GM23338 (cell line): Measurements from ENCODE around the gene CDC14B. TPM values are rescaled to one million over a fixed set of nuclear protein-coding genes. Genes with fewer than 3 reads are reported as not detected.

ENCODE experiments used
- ATAC-seq: fragments of 200-7000 bp; cut with Tn5 transposase; 3 replicates; pipeline ENCODE4 v1.9.1; 2020
- DNase-seq: peaks from one replicate; pipeline ENCODE4 v3.0.0-alpha.2; 2015; ENCODE audit warnings: low spot score
- H2AFZ ChIP-seq: fragments of 200-600 bp; sonication (generic); 2 replicates; pipeline ENCODE4 v1.8.0; 2016; ENCODE audit warnings: antibody characterized with exemption, mild to moderate bottlenecking, moderate library complexity
- H3F3A ChIP-seq: fragments of 200-600 bp; sonication (generic); replicated peaks from 2 replicates; pipeline ENCODE4 v1.8.0; 2017; ENCODE audit warnings: antibody characterized with exemption, mixed run types, low read depth
- H3K27ac ChIP-seq: fragments of 200-600 bp; sonication (generic); 2 replicates; pipeline ENCODE4 v1.6.1; 2016; ENCODE audit warnings: low read depth
- H3K27me3 ChIP-seq: fragments of 200-600 bp; sonication (generic); 2 replicates; pipeline ENCODE4 v1.8.0; 2016; ENCODE audit warnings: mild to moderate bottlenecking, mixed run types, moderate library complexity; ENCODE audit not compliant: insufficient read depth
- H3K36me3 ChIP-seq: fragments of 200-600 bp; sonication (generic); 2 replicates; pipeline ENCODE4 v1.8.0; 2016; ENCODE audit warnings: mild to moderate bottlenecking; ENCODE audit not compliant: insufficient read depth
- H3K4me1 ChIP-seq: fragments of 200-600 bp; sonication (generic); 2 replicates; pipeline ENCODE4 v1.8.0; 2016; ENCODE audit warnings: mild to moderate bottlenecking, moderate library complexity; ENCODE audit not compliant: insufficient read depth
- H3K4me2 ChIP-seq: fragments of 200-600 bp; sonication (generic); 2 replicates; pipeline ENCODE4 v1.7.1; 2017; ENCODE audit warnings: mixed run types
- H3K4me3 ChIP-seq: fragments of 200-600 bp; sonication (generic); 2 replicates; pipeline ENCODE4 v1.6.1; 2016; ENCODE audit warnings: mixed run types
- H3K79me2 ChIP-seq: fragments of 200-600 bp; sonication (generic); replicated peaks from 2 replicates; pipeline ENCODE4 v1.8.0; 2017; ENCODE audit warnings: mild to moderate bottlenecking; ENCODE audit not compliant: insufficient read depth
- H3K9me2 ChIP-seq: fragments of 200-600 bp; sonication (generic); 2 replicates; pipeline ENCODE4 v1.8.0; 2017; ENCODE audit not compliant: insufficient read depth
- H4K20me1 ChIP-seq: fragments of 200-600 bp; sonication (generic); replicated peaks from 2 replicates; pipeline ENCODE4 v1.8.0; 2017; ENCODE audit warnings: mild to moderate bottlenecking; ENCODE audit not compliant: insufficient read depth
- H3K27ac Mint-ChIP-seq: 2 replicates; pipeline ENCODE4 v1.8.0; 2020; ENCODE audit warnings: inconsistent platforms, mild to moderate bottlenecking, moderate library complexity, mixed read lengths
- H3K27me3 Mint-ChIP-seq: 3 replicates; pipeline ENCODE4 v1.8.0; 2022; ENCODE audit warnings: low read depth, mild to moderate bottlenecking, moderate library complexity, mixed read lengths, inconsistent platforms; ENCODE audit not compliant: insufficient read depth, poor library complexity
- H3K36me3 Mint-ChIP-seq: 3 replicates; pipeline ENCODE4 v1.8.0; 2021; ENCODE audit warnings: low read depth, mild to moderate bottlenecking, inconsistent platforms, moderate library complexity, mixed read lengths
- H3K4me1 Mint-ChIP-seq: 3 replicates; pipeline ENCODE4 v1.8.0; 2020; ENCODE audit warnings: mild to moderate bottlenecking, inconsistent platforms, mixed read lengths
- H3K4me3 Mint-ChIP-seq: 3 replicates; pipeline ENCODE4 v1.8.0; 2021; ENCODE audit warnings: moderate library complexity, mild to moderate bottlenecking, inconsistent platforms, mixed read lengths
- H3K9me3 Mint-ChIP-seq: 3 replicates; pipeline ENCODE4 v1.8.0; 2020; ENCODE audit warnings: moderate library complexity, mild to moderate bottlenecking, inconsistent platforms, mixed read lengths
- CREB1 ChIP-seq: fragments of 250-450 bp; sonication (Bioruptor Pico); IDR thresholded peaks from 2 replicates; pipeline ENCODE4 v1.5.0; 2020; ENCODE audit warnings: low read depth, mild to moderate bottlenecking, moderate library complexity
- CTCF ChIP-seq, 2 experiments: fragments of 200-600 bp in 1 of 2; sonication (generic) in 1 of 2; conservative IDR thresholded peaks; 2 replicates each; pipeline versions ENCODE4 v1.5.1 to v1.6.1; 2016 to 2017; ENCODE audit warnings: antibody characterized with exemption in 2 of 2, low read depth in 2 of 2, mild to moderate bottlenecking in 2 of 2, moderate library complexity in 1 of 2
- ETS1 ChIP-seq: IDR thresholded peaks from 2 replicates; pipeline ENCODE4 v1.6.1; 2016; ENCODE audit warnings: antibody characterized with exemption
- EZH2 ChIP-seq: fragments of 200-600 bp; sonication (generic); IDR thresholded peaks from one replicate; pipeline ENCODE4 v1.8.0; 2017; ENCODE audit warnings: antibody characterized with exemption, mild to moderate bottlenecking, low read depth; ENCODE audit not compliant: unreplicated experiment
- EZH2phosphoT487 ChIP-seq: fragments of 200-600 bp; sonication (generic); IDR thresholded peaks from one replicate; pipeline ENCODE4 v1.8.1; 2018; ENCODE audit warnings: antibody characterized with exemption; ENCODE audit not compliant: unreplicated experiment
- JUNB ChIP-seq: IDR thresholded peaks from one replicate; pipeline ENCODE4 v1.6.1; 2016; ENCODE audit warnings: antibody characterized with exemption; ENCODE audit not compliant: unreplicated experiment
- NANOG ChIP-seq: IDR thresholded peaks from 2 replicates; pipeline ENCODE4 v1.6.1; 2016; ENCODE audit warnings: antibody characterized with exemption, borderline replicate concordance
- POLR2AphosphoS5 ChIP-seq: IDR thresholded peaks from 2 replicates; pipeline ENCODE4 v1.6.1; 2016; ENCODE audit warnings: antibody characterized with exemption, low read depth
- REST ChIP-seq: IDR thresholded peaks from one replicate; pipeline ENCODE4 v1.6.1; 2018; ENCODE audit warnings: antibody characterized with exemption; ENCODE audit not compliant: unreplicated experiment
- STAT1 ChIP-seq: IDR thresholded peaks from one replicate; pipeline ENCODE4 v1.6.1; 2016; ENCODE audit warnings: antibody characterized with exemption; ENCODE audit not compliant: unreplicated experiment
- ZNF114 ChIP-seq: fragments of 250-450 bp; sonication (Bioruptor Pico); IDR thresholded peaks from 2 replicates; pipeline ENCODE4 v1.5.0; 2020; ENCODE audit warnings: mild to moderate bottlenecking, moderate library complexity
- ZNF331 ChIP-seq: fragments of 250-450 bp; sonication (Bioruptor Pico); IDR thresholded peaks from 2 replicates; pipeline ENCODE4 v1.5.0; 2020; ENCODE audit warnings: low read depth, mild to moderate bottlenecking, moderate library complexity
- ZNF462 ChIP-seq: fragments of 250-450 bp; sonication (Bioruptor Pico); IDR thresholded peaks from 2 replicates; pipeline ENCODE4 v1.5.0; 2020; ENCODE audit warnings: mild to moderate bottlenecking, moderate library complexity
- polyA plus RNA-seq: library from polyadenylated mRNA; unstranded; fragments of >200 nt; fragmentation: Nextera tagmentation; extraction: Ambion mirVana; gene quantifications from 2 replicates; pipeline ENCODE4 v1.2.1, GENCODE V29; 2016
- total RNA-seq: library from RNA; depleted of rRNA; stranded (reverse); fragments of >200 nt; shearing (Covaris generic); gene quantifications from 2 replicates; pipeline ENCODE4 v1.2.3, GENCODE V29; 2014

The CDC14B gene
- total and polyA plus RNA-seq, 2 experiments from 2014 or later, result 12.2 to 52.1 TPM

GRCh38 chr9:96508227-96508940, 111.3 kb downstream of the CDC14B start:
- Histone ChIP-seq H3K4me1 (peaks cover 37% of the 10 kb centered on the region), H2AFZ (no peak overlapping the region), H3F3A (0 out of 2 replicates have a peak, but pooled peaks cover 2% of the 10 kb centered on the region), H3K4me3 (no peak overlapping the region), H3K27me3 (no peaks in the 10 kb centered on the region), H4K20me1 (no peaks in the 10 kb centered on the region), H3K27ac (no peak overlapping the region), H3K9me2 (no peaks in the 10 kb centered on the region), H3K36me3 (no peaks in the 10 kb centered on the region), H3K4me2 (no peak overlapping the region), H3K79me2 (no peaks in the 10 kb centered on the region)
- Mint-ChIP-seq H3K27me3 (peaks cover 5% of the 10 kb centered on the region), H3K27ac (peak overlapping the region; percentile 80), H3K4me1 (peaks cover 23% of the 10 kb centered on the region), H3K36me3 (peaks cover 31% of the 10 kb centered on the region), H3K4me3 (no peak overlapping the region), H3K9me3 (no peaks in the 10 kb centered on the region)
- ATAC-seq, result no peak
- no peak for DNase-seq
- TF ChIP-seq ZNF462 (CRISPR knock-in tag), result no peak
- TF ChIP-seq ETS1, result no peak
- TF ChIP-seq POLR2AphosphoS5, result no peak
- no peak for TF ChIP-seq STAT1
- no peak for TF ChIP-seq REST
- TF ChIP-seq JUNB, result no peak
- no peak for TF ChIP-seq ZNF114 (CRISPR knock-in tag)
- no peak for TF ChIP-seq EZH2phosphoT487
- TF ChIP-seq ZNF331 (CRISPR knock-in tag), result no peak
- TF ChIP-seq CREB1, result no peak
- TF ChIP-seq CTCF (conservative IDR thresholded peaks at IDR 0.05; ENCODE audit: low read depth in 2 of 2), result no peak
- TF ChIP-seq NANOG, result no peak
- no peak for TF ChIP-seq EZH2
